NCI-H1417 treated with DMSO at 0.1 percent for 48 hours (cell line): ENCODE data around the gene SERPINB6.
"Not testable (repeated sequence)": the region's sequence is repeated elsewhere in the genome, so short reads cannot be mapped to it uniquely, and the experiment has no call there.

ENCODE experiments used
- DNase-seq: peaks from one replicate; lab custom pipeline; 2025; lab: John Stamatoyannopoulos, UW

Gene SERPINB6

DNA sequence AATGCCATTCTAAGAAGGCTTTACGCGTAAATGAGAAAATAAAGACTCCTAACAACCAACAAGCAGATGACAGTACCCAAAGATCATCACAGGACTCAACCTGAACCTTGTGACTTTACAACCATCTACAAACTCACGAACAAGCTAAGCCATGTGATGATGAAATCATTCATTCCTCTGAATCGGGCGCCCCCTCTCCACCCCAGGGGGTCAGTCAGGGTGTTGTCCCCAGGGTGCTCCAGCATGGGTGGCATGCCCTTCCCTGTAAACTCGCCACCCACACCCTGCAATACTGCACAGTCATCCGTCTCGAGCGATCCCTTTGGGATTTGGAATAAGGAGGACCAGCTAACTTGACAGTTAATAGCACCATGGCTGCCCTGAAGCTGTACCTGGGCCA, 12.6 kb downstream of the SERPINB6 start:
- DNase-seq, result no peak

DNA sequence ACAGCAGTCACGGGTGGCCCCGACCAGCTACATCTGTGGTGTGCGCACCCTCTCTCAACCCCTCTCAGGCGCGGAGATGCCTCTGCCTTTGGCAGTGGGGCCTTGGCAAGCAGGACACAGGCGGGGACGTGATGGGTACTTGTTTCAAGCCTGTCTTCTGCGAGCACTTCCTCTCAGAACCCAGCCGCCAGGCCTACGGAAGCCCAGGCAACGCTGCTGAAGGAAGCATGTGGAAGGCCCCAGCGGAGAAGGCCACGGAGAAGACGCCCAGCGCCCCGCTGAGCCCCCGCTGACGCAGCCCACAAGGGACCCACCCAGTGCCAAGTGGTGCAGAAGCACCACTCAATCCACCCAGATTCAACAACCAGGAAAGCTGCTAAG, 13.0 kb downstream of the SERPINB6 start:
- no peak for DNase-seq

DNA sequence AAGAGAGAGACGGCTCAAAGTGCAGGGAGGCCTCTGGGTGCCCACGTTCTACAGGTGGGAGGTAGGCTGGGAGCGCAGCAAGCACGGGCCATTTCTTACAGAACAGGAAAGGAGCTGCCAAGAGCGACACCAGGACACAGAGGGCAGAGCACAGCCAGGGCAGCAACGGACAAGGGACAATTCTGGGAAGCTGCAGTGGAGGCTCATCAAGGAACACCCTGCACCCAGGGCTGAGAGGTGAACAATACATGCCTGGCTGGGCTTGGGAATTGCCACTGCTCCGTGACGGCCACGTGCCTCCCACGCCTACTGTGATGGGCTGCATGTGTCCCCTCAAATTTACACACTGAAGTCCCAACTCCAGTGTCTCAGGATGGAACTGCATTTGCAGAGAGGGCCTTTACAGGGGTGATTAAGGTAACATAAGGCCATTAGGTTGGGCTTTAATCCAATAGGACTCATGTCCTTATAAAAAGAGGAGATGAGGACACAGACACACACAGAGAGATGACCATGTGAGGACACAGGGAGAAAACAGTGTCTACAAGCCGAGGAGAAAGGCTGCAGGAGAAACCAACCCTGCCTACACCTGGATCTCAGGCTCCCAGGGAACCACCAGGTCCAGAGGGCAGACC, 13.6 kb downstream of the SERPINB6 start:
- DNase-seq, result no peak

DNA sequence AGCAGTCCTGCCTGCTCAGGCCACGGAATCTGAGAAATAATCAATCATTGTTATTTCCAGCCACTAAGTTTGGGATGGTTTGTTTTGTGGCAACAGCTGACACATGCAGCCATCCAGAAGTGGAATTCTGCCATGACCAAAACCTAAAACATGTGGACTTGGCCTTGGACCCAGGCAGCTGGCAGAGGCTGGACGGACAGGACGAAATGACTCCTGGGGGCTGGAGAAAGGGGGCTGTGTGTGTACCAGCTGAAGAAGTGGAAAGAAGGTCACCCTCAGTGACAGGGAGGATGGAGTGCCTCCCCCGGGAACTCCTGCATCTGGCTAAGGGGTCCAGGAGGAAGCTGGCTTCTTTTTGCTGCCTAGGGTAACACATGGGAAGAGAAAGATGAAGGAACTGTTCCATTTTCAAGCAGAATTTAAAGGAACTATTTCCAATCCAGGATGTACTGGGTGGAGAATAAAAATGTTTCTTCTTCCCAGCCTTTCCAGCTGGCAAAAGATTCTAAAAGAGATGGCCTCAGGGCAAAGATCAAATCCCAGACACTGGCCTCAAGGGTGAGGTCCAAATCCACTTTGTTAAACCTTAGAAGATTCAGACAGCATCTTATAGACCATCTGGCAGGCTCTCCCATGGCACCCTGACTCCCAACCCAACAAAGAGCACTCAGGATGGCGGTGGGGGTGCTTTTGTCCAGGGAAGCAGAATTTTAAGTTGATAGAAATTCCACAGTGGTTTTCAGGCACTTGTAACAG, 14.3 kb downstream of the SERPINB6 start:
- no peak for DNase-seq

DNA sequence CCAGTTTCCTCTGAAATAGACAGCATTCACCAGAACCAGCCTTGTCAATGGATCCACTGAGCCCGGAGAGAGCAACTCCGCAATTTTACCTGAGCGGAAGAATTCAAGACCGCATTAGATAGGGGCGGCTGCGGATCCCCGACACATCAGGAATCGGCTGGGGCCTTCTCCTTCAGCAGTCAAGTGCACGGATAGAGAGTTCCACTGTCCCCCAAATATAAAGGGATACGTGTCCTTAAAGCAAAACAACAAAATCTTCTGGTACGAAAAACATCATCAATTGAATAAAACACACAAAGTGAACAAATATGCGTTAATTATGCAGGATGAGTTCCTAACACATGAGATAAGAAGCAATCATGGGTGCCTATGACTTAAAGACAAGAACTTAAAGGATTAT, 18.3 kb downstream of the SERPINB6 start:
- no peak for DNase-seq

DNA sequence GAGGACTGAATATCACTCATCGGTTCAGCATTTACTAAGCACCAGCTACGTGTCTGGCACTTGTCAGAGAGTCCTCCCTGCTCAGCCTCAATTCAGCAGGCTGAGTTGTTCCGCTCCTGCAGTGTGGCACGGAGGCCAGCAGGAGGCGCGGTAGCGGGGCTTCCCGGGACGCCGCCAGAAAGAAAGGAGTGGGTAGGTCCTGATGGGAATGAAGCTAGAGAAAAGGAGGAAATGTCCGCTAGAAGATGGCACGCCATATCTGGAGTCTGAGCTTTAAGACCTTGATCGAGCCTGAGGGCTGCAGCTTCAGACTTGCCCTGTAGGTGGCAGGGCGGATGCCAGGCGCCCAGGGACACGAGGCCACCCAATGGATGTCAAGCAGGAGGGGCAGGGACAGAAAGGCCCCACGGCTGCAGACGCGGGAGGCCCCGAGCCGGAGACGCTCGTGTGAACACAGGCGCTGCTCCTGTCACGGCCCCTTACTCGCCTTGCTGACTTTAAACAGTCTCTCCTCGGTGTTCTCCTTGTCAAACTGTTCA, 18.7 kb downstream of the SERPINB6 start:
- DNase-seq, result no peak

DNA sequence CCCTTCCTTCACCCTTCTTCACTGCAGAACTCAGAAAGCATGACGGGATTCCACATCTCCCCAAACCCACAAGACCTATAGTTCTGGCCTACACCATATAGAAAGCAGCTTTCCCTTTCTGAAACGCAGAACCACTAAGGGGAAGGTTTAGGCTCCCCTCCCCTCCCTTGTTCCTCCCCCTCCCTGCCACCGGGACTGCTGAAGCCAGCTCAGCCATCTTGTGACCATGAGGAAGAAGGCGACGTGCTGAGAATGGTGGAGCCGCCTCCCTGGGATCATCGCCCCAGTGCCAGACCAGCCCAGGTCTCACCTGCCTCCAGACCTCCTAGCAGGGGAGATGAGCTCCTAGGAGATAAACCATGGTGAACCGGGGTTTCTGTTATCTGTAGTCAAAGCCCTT, 19.6 kb downstream of the SERPINB6 start:
- no peak for DNase-seq

DNA sequence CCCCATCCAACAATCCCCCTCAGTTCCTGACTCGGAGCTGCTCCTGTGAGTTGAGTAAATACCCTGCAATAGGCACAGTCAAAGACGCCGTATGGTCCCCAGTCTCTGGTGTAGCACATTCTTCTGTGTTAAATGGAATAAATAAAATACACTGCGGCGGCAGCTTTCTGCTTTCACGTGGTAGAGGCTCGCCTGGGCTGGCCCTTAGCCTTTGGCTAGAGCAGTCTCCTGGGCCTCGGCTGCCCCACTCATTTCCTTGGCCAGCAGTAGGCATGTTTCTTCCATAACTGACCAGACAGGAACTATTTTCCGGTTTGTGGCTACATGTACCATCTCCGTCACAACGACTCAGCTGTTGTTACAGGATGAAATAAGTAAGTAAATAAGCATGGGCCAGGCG, 20.7 kb downstream of the SERPINB6 start:
- DNase-seq, result no peak

DNA sequence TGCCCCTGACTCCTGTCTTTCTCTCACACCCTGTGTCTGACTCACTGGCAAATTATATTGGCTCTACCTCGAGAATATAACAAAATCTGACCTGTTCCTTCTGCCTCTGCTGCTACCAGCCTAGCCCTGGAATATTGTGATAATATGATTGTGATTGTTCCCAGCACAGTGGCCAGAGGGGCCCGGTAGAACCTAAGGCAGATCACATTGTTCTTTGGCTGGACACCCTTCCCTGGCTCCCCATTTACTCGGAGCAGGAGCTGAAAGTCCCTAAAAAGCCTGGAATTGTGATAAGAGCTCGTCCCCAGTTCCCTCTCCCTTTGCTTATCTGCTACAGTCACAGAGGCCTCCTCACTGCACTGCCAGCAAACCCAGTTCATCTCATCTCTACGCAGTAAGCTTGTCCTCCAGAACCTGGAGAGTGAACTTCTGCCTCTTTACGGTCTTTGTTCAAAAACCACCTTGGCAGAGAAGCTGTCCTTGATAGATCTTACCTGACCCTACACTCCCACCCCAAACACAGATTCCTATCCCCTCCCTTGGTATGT, 21.8 kb downstream of the SERPINB6 start:
- no peak for DNase-seq

DNA sequence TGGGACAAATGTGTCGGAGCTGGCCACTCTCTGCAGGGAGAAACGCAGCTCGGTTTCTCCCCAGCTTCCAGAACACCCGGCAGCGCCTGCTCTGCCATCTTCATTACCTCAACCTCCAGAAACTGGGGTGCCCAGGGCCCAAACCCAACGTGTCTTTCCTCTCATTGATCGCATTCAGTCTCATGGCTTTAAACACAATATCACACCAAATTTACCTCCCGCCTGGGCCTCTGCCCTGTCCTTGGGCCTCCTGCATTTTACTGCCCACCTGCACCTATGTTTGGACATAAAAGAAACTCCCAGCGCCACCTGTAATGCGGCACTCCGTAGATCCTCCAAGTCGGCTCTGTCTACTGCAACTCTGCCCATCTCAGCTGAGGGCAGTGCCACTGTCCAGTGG, 22.2 kb downstream of the SERPINB6 start:
- DNase-seq, result no peak

DNA sequence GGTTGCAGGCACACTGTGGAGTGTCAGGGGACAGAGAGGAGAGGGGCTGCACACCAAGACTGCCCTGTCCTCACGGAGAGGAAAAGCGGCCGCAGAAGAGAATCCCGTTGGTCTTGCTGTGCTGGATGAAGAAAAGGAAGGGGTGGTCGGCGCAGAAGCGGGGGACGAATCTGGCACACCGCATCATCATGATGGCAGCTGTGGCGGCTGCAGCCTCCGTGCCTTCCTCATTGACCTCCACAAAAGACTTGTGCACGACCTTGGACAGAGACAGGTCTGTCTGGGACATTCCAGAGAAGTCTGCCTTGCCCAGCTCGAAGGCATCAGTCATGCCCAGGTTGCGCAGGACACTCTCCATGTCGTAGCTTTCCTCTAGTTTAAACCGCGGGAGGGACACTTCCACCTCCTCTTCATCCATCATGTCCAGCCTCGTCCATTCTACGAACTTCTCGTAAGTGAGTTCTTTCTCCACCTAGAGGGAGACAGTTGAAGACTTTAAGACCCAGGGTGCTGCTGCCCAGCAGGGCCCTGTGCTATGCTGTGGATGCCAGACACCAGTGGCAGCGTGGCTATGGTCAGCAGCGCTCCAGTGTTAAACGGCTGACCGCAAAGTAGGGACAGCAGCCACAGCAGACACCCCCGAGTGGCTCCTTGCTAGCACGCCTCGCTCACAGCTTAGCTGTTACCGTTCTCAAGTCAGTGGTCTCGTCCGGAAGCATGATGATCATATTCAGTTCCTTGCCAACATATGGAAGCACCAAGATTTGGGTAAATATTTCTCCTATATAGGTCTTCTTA, 22.9 kb downstream of the SERPINB6 start:
- no peak for DNase-seq

DNA sequence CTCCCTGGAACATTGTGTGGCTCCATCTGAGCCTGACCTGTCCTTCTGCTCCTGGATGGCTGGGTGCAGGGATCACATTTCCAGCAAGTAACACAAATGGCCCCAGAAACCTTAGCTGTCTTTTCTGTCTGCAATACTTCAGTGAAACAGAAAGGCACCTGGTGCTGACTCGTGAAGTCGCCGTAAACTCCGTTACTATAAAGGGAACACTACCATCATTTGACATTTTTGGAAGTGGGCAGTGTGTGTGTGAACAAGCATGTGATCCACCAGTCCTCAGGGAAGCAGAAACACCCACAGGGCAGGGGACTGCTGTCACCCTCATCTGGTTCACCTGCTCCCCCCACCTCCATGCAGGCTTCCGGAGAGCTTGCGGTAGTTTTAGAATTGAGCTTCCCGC, 23.9 kb downstream of the SERPINB6 start:
- no peak for DNase-seq

DNA sequence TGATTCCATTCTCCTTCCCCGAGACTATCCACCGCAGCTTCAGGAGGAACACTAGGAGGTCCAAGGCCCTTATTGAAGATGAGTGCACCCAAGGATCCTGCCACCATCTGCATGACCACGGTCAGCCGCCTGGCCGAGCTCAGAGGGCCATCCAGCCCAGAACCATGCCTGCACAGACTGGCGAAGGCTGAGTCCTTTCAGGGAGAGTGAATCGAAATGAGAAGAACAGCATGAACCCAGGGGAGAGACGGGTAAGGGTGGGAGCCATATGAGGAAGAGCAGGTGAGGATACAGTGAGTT, 26.3 kb downstream of the SERPINB6 start:
- no peak for DNase-seq

DNA sequence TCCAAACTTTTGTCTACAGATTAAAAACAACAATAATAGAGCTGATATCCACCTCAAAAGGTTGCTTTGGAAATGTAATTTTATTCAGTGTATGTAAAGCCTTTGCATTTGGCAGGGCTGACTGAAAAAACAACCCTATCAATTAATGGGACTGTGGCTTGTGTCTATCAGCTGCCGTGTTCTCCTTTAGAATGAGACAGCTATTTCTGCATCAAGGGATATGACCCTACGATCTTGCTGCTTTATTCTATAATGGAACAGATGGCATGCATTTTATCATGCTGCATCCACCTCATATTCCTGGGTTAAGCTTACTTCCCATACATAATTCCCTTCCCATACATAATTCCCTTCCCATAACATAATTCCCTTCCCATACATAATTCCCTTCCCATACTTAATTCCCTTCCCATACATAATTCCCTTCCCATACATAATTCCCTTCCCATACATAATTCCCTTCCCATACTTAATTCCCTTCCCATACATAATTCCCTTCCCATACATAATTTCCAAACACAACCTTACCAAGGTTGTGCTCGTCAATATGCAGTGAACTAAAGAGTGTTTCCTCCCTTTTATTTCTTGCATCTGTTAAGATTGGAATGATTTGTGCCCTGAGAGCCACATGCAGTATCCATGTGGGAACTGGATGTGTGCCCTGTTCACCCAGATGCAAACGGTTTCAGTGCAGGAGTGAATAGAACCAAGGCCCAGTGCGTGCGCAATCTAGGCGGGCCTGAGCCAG, 26.8 kb downstream of the SERPINB6 start:
- DNase-seq, result no peak

DNA sequence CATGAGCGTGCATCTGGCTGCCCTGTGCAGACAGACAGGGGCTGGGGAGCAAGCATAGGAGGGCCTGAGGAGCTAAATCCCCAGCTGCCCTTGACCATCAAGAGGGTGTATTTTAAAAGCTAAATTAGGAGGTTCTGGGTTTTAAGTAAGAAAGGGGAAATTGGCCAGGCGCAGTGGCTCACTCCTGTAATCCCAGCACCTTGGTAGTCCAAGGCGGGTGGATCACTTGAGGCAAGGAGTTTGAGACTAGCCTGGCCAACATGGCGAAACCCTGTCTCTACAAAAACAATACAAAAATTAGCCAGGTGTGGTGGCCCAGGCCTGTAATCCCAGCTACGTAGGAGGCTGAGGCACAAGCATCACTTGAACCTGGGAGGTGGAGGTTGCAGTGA, 27.8 kb downstream of the SERPINB6 start:
- DNase-seq, result no peak

DNA sequence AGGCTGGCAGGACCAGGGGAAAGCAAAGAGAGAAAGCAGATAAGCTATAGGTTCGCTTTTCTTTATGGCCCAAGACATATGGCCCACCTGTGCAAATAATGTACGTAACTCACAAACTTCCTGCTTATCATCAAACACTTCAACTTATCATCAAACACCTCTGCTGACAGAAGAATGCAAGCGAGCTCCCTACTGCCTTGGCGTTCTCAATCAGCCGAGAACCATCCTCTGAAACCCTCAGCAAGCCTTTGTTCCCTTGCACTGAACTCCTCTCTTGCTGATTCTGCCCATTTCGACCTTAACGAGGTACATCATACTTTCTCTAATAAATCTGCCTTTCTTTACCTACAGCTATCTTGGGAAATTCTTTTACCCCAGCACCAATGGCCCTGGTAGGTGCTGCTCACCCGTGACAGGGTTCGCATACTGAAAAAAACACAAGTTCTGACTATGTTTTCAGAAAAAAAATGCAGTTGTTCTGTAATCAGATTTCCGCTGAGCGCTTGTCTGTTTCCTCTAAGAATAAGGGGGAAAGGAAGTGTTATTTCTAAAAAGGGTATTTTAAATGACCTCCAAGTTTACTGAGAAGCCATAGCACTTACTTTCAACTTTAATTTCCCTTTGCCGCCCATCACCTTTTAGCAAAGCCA, 28.3 kb downstream of the SERPINB6 start:
- no peak for DNase-seq

DNA sequence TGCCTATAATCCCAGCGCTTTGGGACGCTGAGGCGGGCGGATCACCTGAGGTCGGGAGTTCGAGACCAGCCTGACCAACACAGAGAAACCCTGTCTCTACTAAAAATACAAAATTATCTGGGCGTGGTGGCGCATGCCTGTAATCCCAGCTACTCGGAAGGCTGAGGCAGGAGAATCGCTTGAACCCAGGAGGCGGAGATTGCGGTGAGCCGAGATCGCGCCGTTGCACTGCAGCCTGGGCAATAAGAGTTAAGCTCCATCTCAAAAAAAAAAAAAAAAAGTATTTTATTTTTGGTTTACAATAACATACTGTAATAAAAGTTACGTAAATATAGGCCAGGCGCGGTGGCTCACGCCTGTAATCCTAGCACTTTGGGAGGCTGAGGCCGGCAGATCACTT, 29.3 kb downstream of the SERPINB6 start:
- DNase-seq, result not testable (repeated sequence)

DNA sequence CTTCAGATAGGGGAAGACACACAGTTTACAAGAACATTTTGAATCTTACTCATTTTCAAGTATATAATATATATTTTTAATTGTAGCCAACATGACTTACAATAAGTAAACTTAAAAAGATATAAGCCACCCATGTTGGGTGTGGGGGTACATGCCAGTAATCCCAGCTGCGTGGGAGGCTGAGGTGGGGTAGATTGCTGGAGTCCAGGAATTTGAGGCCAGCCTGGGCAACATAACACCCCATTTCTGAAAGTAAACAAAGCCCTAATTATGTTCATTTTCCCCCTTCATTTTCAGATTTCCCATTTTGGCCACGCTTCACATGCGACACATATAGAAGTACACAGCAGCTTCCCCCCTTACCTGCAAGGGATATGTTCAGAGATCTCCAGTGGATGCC, 30.5 kb downstream of the SERPINB6 start:
- no peak for DNase-seq

DNA sequence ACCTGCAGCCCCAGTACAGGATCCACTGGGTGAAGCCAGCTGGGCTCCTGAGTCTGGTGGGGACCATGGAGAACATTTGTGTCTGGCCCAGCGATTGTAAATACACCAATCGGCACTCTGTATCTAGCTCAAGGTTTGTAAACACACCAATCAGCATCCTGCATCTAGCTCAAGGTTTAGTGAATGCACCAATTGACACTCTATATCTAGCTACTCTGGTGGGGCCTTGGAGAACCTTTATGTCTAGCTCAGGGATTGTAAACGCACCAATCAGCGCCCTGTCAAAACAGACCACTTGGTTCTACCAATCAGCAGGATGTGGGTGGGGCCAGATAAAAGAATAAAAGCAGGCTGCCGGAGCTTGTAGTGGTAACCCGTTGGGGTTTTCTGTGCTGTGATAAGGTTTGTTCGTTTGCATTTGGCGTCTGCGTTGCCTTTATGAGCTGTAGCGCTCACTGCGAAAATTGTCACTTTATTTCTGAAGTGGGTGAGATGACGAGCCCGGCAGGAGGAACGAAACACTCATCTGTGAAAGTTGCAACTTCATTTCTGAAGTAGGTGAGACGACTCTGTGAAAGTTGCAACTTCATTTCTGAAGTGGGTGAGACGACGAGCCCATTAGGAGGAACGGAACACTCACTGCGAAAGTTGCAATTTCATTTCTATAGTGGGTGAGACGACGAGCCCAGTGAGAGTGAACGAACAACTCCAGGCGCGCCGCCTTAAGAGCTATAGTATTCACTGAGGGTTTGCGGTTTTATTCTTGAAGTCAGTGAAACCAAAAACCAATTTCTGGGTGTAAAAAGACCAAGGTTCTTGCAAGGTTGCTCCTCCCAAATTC, 31.1 kb downstream of the SERPINB6 start:
- no peak for DNase-seq

DNA sequence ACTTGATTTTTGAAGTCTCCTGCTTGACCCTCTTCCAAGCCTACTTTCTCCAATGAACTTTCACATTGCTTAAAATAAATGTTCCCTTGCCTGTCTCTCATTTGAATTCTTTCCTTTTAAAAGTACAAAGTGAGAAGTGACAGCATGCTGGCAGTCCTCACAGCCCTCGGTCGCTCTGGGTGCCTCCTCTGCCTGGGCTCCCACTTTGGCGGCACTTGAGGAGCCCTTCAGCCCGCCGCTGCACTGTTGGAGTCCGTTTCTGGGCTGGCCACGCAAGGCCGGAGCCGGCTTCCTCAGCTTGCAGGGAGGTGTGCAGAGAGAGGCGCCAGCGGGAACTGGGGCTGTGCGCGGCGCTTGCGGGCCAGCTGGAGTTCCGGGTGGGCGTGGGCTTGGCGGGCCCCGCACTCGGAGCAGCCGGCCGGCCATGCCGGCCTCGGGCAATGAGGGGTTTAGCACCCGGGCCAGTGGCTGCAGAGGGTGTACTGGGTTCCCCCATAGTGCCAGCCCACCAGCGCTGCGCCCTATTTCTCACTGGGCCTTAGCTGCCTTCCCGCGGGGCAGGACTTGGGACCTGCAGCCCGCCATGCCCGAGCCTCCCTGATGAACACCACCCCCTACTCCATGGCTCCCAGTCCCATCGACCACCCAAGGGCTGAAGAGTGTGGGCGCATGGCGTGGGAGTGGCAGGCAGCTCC, 31.9 kb downstream of the SERPINB6 start:
- DNase-seq, result no peak
